Inflammatory macrophage treated with lipopolysaccharide for 1 hour (primary cell): ENCODE results near the gene ZNF205.
"Not testable (repeated sequence)": the region's sequence is repeated elsewhere in the genome, so short reads cannot be mapped to it uniquely, and the experiment has no call there.

Experiments used
- DNase-seq, 2 donors: peaks; one replicate each; pipeline ENCODE4 v3.0.0-alpha.2; 2020 to 2022

ZNF205 gene

GRCh38 chr16:3112058-3112880 lies at the start of gene ZNF205:
ZNF205 (plus strand) TSS chr16:3112586; CDS start chr16:3113431, 845 bp downstream.
- peak; percentile 17 to 71 for DNase-seq

DNA sequence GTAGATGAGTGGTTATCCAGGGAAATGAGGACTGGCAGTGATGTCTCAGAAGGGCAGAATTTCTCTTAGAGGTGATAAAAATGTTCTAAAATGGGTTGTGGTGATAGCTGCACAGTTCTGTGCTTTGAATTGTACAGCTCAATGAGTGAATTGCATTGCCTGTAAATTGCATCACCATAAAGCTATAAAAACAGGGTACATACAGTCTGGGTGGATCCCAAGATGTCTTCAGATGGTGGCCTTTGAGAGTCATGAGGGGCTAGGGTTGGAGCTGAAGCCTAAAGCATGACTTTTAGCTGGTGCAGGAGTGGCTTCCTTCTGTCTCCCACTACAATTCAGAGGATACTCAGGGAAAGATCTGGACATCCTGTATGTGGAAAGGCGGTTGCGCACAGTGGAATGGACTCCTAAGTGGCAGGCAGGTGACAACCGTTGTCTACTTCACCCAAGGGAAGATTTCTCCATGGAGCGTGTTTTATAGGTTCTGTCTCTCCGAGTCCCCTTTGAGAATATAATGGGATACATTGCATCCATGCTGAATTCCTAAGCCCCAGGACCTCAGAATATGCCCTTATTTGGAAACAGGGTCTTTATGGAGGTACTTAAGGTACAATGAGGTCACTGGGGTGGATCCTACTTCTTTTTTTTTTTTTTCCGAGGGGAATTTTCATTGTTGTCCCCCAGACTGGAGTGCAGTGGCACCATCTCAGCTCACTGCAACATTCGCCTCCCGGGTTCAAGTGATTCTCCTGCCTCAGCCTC lies 48.6 kb upstream of the ZNF205 start:
- no peak for DNase-seq

GRCh38 chr16:3065069-3065741 lies 47.2 kb upstream of the ZNF205 start, which contains the start of gene IL32:
IL32 (plus strand) TSS chr16:3065640; CDS start chr16:3065812, 172 bp downstream.
- peak; percentile 27 to 58 for DNase-seq

GRCh38 chr16:3065742-3066439 lies 46.5 kb upstream of the ZNF205 start:
- no peak for DNase-seq

DNA sequence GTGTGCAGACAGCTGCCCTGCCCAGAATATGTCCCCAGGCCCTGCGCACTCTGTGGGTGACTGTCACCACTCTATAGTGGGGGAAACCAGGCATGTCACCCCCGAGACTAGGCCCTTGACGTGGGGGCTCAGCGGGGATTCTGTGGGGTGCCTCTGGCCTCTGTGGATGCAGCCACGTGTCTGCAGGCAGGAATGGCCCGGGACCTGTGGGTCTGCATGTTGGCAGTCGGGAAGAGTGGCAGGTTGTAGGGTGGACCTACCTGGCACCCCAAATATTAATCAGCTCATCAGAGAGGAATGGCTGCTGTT lies 46.0 kb upstream of the ZNF205 start:
- DNase-seq, result no peak

GRCh38 chr16:3068487-3068886 lies 43.9 kb upstream of the ZNF205 start:
- no peak for DNase-seq

- DNase-seq, result not testable (repeated sequence)
Measured at GRCh38 chr16:3069146-3069545, 43.2 kb upstream of the ZNF205 start.

GRCh38 chr16:3070608-3071111 lies 41.7 kb upstream of the ZNF205 start:
- DNase-seq, result no peak

GRCh38 chr16:3071655-3072054 lies 40.7 kb upstream of the ZNF205 start:
- DNase-seq, result no peak

- DNase-seq, result not testable (repeated sequence)
Measured at GRCh38 chr16:3072148-3072547, 40.2 kb upstream of the ZNF205 start.

- DNase-seq, result not testable (repeated sequence)
Measured at GRCh38 chr16:3072576-3073263, 39.7 kb upstream of the ZNF205 start.

- no peak for DNase-seq
Measured at GRCh38 chr16:3073448-3073847, 38.9 kb upstream of the ZNF205 start.

DNA sequence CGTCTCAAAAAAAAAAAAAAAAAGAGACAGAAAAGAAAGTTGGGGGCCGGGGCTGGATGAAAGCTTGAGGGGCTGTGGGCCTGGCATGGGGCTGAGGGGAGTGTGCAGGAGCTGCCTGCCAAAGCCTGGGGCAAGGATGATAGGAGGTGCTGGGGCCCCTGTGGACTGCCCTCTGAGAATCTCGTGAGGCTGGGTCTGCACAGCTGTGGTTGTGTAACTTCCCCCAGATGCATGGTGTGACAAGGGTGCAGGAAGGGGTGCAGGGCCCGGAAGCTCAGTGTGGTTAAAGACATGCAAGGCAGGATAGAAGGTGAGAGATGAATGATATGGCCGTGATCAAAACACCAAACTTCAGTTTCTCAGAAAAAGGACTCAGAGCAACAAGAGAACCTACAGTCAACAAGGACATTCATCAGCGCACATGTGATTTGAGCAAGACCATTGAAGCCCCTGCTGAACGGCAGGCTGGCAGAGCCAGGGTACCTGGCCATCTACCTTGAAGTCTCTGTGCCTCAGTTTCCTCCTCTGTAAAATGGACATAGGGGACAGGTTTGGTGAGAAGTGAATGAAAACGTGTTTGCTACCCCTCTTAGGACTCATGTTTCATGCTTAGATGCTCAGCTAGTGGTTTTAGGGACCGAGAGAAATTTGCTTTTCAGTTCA lies 37.4 kb upstream of the ZNF205 start:
- no peak for DNase-seq

- no peak for DNase-seq
Measured at GRCh38 chr16:3075523-3075915, 36.9 kb upstream of the ZNF205 start.

GRCh38 chr16:3075946-3076345 lies 36.4 kb upstream of the ZNF205 start:
- not testable (repeated sequence) for DNase-seq

DNA sequence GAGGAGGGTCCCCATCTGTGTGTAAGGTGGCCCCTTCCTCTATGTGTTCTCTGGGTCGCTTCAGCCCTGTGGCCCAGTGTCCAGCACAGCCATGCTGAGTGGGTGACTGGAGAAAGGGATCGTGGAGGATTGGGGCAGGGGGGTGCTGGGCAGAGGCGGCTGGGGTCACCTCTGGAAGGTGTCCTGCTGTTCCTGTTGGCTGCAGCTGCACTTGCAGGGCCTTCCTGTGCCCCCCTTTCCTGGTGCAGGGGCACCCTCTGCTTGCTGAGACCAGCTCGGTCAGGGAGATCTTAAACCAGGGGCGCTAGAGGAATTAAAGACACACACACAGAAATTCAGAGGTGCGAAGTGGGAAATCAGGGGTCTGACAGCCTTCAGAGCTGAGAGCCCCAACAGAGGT lies 35.8 kb upstream of the ZNF205 start:
- DNase-seq, result no peak

DNA sequence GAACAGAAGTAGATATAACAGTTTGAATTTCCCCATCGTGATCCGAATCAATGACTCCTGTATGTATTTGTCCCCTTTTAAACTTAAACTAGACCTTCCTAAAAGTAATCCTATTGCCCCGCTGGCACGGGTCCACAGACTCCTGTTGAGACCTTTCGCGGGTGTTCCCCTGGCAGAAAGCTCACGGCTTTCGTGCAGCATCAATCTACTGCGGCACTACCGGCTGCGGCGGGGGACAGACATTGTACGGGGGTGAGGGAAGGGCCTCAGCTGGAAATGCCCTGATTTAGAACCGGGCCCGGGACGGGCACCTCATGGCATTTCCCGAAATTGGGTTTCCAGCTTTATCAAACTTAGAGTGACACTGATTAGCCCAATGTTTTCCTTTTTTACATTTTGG lies 32.4 kb upstream of the ZNF205 start:
- no peak for DNase-seq

GRCh38 chr16:3081957-3082356 lies 30.4 kb upstream of the ZNF205 start:
- DNase-seq, result not testable (repeated sequence)

GRCh38 chr16:3083408-3083807 lies 29.0 kb upstream of the ZNF205 start:
- not testable (repeated sequence) for DNase-seq

DNA sequence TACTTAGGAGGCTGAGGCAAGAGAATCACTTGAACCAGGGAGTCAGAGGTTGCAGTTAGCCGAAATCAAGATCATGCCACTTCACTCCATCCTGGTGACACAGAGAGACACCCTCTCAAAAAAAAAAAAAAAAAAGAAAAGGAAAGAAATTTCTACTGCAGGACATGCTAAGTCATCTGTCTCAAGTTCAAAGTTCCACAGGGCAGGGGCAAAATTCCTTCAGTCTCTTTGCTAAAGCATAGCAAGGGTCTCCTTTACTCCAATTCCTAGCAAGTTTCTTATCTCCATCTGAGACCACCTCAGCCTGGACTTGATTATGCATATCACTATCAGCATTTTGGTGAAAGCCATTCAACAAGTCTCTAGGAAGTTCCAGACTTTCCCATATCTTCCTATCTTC lies 27.9 kb upstream of the ZNF205 start:
- DNase-seq, result no peak

- no peak for DNase-seq
Measured at GRCh38 chr16:3084969-3085670, 27.3 kb upstream of the ZNF205 start.
